Measurements from ENCODE around the gene NCAPG2. TPM values are rescaled to one million over a fixed set of nuclear protein-coding genes. Genes with fewer than 3 reads are reported as not detected.

NCAPG2 gene
- total and polyA plus RNA-seq, 10 of the 15 experiments (the other 5 are each of a cell fraction or from before 2014, with no cell fraction given), result 11.2 to 78.2 (median 49.2) TPM

- H3K79me2 ChIP-seq (ENCODE audit: control insufficient read depth, insufficient read depth, low read length), result no peaks in the 10 kb centered on the region
- no peak overlapping the region for H3K4me3 ChIP-seq
- H4K20me1 ChIP-seq (ENCODE audit: control insufficient read depth, insufficient read depth), result no peaks in the 10 kb centered on the region
- ChIA-PET CTCF (interaction anchor here (2.3 kb wide), 1 partner anchor 9 kb away, joined by 5 read pairs; no protein-coding TSS in a partner anchor), POLR2A (no interaction called here), RAD21 (ENCODE audit: unreplicated experiment) (no interaction called here), SMC1A (ENCODE audit: uncharacterized antibody, unreplicated experiment) (interaction anchor here (0.6 to 1.3 kb wide), 3 partner anchors 36 to 129 kb away, joined by 3 to 4 read pairs (median 3); no protein-coding TSS in a partner anchor)
- H3K9me3 ChIP-seq (replicated peaks; ENCODE audit: control insufficient read depth, insufficient read depth, low read length), result no peaks in the 10 kb centered on the region
- no peaks in the 10 kb centered on the region for H3K4me1 ChIP-seq (ENCODE audit: control insufficient read depth, insufficient read depth, low read length)
- DNase-seq (ENCODE audit: low read depth, low spot score), result no peak
- H2AFZ ChIP-seq (ENCODE audit: control insufficient read depth, low read depth, low read length), result no peak overlapping the region
- no peak overlapping the region for H3K27ac ChIP-seq (ENCODE audit: control insufficient read depth, insufficient read depth)
- no peak overlapping the region for H3K9ac ChIP-seq (ENCODE audit: control insufficient read depth, insufficient read depth, low read length)
- in situ Hi-C loops (cut with MboI), result no loop called here
- H3K27me3 ChIP-seq (replicated peaks in 1 of 2; ENCODE audit: control insufficient read depth in 2 of 2, insufficient read depth in 2 of 2, low read length in 1 of 2), result no peaks in the 10 kb centered on the region
- intact Hi-C loops (cut with micrococcal nuclease; ENCODE audit: unreplicated experiment), result no loop called here
- no peak for FAIRE-seq
- no peak overlapping the region for H3K4me2 ChIP-seq (ENCODE audit: control insufficient read depth, insufficient read depth)
- no peak for TF ChIP-seq FOXK2 (IDR thresholded peaks at IDR 0.05)
- TF ChIP-seq SIX5 (IDR thresholded peaks at IDR 0.05; ENCODE audit: low read depth, low read length, severe bottlenecking), result no peak
- TF ChIP-seq NRF1 (conservative IDR thresholded peaks at IDR 0.05; ENCODE audit: low read depth, low read length), result no peak
- TF ChIP-seq NFYB (IDR thresholded peaks at IDR 0.05; ENCODE audit: insufficient read depth, low read depth, low read length), result no peak
- TF ChIP-seq FOS (IDR thresholded peaks at IDR 0.05; ENCODE audit: borderline replicate concordance, extremely low read depth, insufficient read length), result no peak
- TF ChIP-seq BHLHE40 (IDR thresholded peaks at IDR 0.05; ENCODE audit: borderline replicate concordance in 1 of 2, low read depth in 2 of 2, low read length in 1 of 2), result no peak
- TF ChIP-seq POLR2AphosphoS5 (IDR thresholded peaks at IDR 0.05; ENCODE audit: low read length), result no peak
- TF ChIP-seq EP300 (IDR thresholded peaks at IDR 0.05; ENCODE audit: borderline replicate concordance in 1 of 2, control insufficient read depth in 1 of 2, low read depth in 2 of 2, low read length in 2 of 2), result no peak
- no peak for TF ChIP-seq MTA2 (IDR thresholded peaks at IDR 0.05; ENCODE audit: low read depth)
- no peak for TF ChIP-seq MYC (IDR thresholded peaks at IDR 0.05; ENCODE audit: insufficient read depth, insufficient read length, insufficient replicate concordance, low read length, severe bottlenecking)
- no peak for TF ChIP-seq IKZF1 (conservative IDR thresholded peaks at IDR 0.05)
- no peak for TF ChIP-seq SMAD1 (IDR thresholded peaks at IDR 0.05; ENCODE audit: low read depth, partially characterized antibody)
- TF ChIP-seq PRDM15 (CRISPR knock-in tag; IDR thresholded peaks at IDR 0.05), result no peak
- no peak for TF ChIP-seq RAD21 (IDR thresholded peaks at IDR 0.05; ENCODE audit: insufficient read depth, low read depth, low read length)
- ATAC-seq, result no peak
- 98% methylated on average over 19 of the region's 19 CpGs for WGBS (ENCODE audit: insufficient coverage, insufficient replicate concordance, low lambda C conversion rate, missing lambda C conversion rate)
- BruUV-seq (replicated peaks), result no TSS peak
- H3K36me3 ChIP-seq (ENCODE audit: control insufficient read depth in 2 of 2, insufficient read depth in 2 of 2, low read length in 1 of 2), result peaks cover 0 to 16% of the 10 kb centered on the region in 2 experiments; a peak in 2 of 4 replicates
Observed at GRCh38 chr7:158733775-158734494, 29.3 kb upstream of the NCAPG2 start.
